DOHH2 (cell line): ENCODE results near the gene YTHDF1.

ENCODE experiments used
- H3F3A ChIP-seq: fragments of 200-600 bp; sonication (generic), shearing (Covaris generic); 2 replicates; pipeline ENCODE4 v1.6.0; 2016; ENCODE audit warnings: antibody characterized with exemption, mild to moderate bottlenecking; ENCODE audit not compliant: control insufficient read depth, insufficient read depth
- H3K27ac ChIP-seq: fragments of 200-600 bp; sonication (generic); 2 replicates; pipeline ENCODE4 v1.5.1; 2014; ENCODE audit warnings: low read depth, mild to moderate bottlenecking, low read length, moderate library complexity
- H3K27me3 ChIP-seq: fragments of 200-600 bp; sonication (generic); 2 replicates; pipeline ENCODE4 v1.6.1; 2014; ENCODE audit warnings: mild to moderate bottlenecking, low read length, mixed read lengths; ENCODE audit not compliant: control insufficient read depth
- H3K36me3 ChIP-seq: fragments of 200-600 bp; sonication (generic); 2 replicates; pipeline ENCODE4 v1.6.1; 2014; ENCODE audit warnings: mild to moderate bottlenecking, low read length, moderate library complexity, mixed read lengths; ENCODE audit not compliant: control insufficient read depth
- H3K4me1 ChIP-seq: fragments of 200-600 bp; sonication (generic); 2 replicates; pipeline ENCODE4 v1.6.1; 2014; ENCODE audit warnings: mild to moderate bottlenecking, low read length, mixed read lengths; ENCODE audit not compliant: control insufficient read depth
- H3K4me2 ChIP-seq: fragments of 200-600 bp; sonication (generic); 2 replicates; pipeline ENCODE4 v1.6.0; 2014; ENCODE audit warnings: mild to moderate bottlenecking, low read length, moderate library complexity
- H3K4me3 ChIP-seq: fragments of 200-600 bp; sonication (generic); 2 replicates; pipeline ENCODE4 v1.5.1; 2014; ENCODE audit warnings: mild to moderate bottlenecking, low read length, mixed read lengths
- H3K79me2 ChIP-seq: fragments of 200-600 bp; sonication (generic); 2 replicates; pipeline ENCODE4 v1.6.1; 2014; ENCODE audit warnings: mild to moderate bottlenecking, low read length, mixed read lengths; ENCODE audit not compliant: control insufficient read depth
- H3K9me2 ChIP-seq: fragments of 200-600 bp; sonication (generic); replicated peaks from 2 replicates; pipeline ENCODE4 v1.6.1; 2014; ENCODE audit warnings: mild to moderate bottlenecking, low read length, mixed read lengths; ENCODE audit not compliant: control insufficient read depth
- H3K9me3 ChIP-seq: fragments of 200-600 bp; sonication (generic); 2 replicates; pipeline ENCODE4 v1.6.1; 2014; ENCODE audit warnings: antibody characterized with exemption, low read length, mixed read lengths; ENCODE audit not compliant: control insufficient read depth, insufficient read depth
- H4K20me1 ChIP-seq: fragments of 200-600 bp; sonication (generic); 2 replicates; pipeline ENCODE4 v1.6.0; 2014; ENCODE audit warnings: low read depth, mild to moderate bottlenecking, antibody characterized with exemption, low read length, moderate library complexity; ENCODE audit not compliant: control insufficient read depth, insufficient read depth
- CTCF ChIP-seq: fragments of 200-600 bp; sonication (generic); IDR thresholded peaks from one replicate; pipeline ENCODE4 v1.5.1; 2014; ENCODE audit warnings: antibody characterized with exemption, mild to moderate bottlenecking, low read depth, low read length; ENCODE audit not compliant: poor library complexity, severe bottlenecking
- EZH2phosphoT487 ChIP-seq: fragments of 200-600 bp; sonication (generic); IDR thresholded peaks from 2 replicates; pipeline ENCODE4 v1.6.1; 2017; ENCODE audit warnings: borderline replicate concordance, mild to moderate bottlenecking, antibody characterized with exemption, low read length, moderate library complexity, mixed read lengths

Gene YTHDF1

GRCh38 chr20:63241272-63241671 lies 25.3 kb upstream of the YTHDF1 start:
- no peak overlapping the region for H3K4me3 ChIP-seq
- H3K9me2 ChIP-seq, result no peaks in the 10 kb centered on the region
- H3K27ac ChIP-seq, result no peak overlapping the region
- H3K79me2 ChIP-seq, result no peaks in the 10 kb centered on the region
- no peaks in the 10 kb centered on the region for H4K20me1 ChIP-seq
- TF ChIP-seq CTCF (no peak), EZH2phosphoT487 (no peak)
- H3F3A ChIP-seq, result no peaks in the 10 kb centered on the region
- H3K4me2 ChIP-seq, result no peak overlapping the region
- H3K36me3 ChIP-seq, result no peaks in the 10 kb centered on the region
- H3K27me3 ChIP-seq, result no peaks in the 10 kb centered on the region
- no peaks in the 10 kb centered on the region for H3K9me3 ChIP-seq
- H3K4me1 ChIP-seq, result no peaks in the 10 kb centered on the region

- Histone ChIP-seq H4K20me1 (no peaks in the 10 kb centered on the region), H3K36me3 (no peaks in the 10 kb centered on the region), H3K4me3 (no peak overlapping the region), H3K9me3 (no peaks in the 10 kb centered on the region), H3K27me3 (no peaks in the 10 kb centered on the region), H3K27ac (no peak overlapping the region), H3K79me2 (no peaks in the 10 kb centered on the region), H3K4me2 (no peak overlapping the region), H3K4me1 (peaks cover 8% of the 10 kb centered on the region), H3F3A (0 out of 2 replicates have a peak, but pooled peaks cover 1% of the 10 kb centered on the region), H3K9me2 (no peaks in the 10 kb centered on the region)
- TF ChIP-seq CTCF, result no peak
- no peak for TF ChIP-seq EZH2phosphoT487
These were observed 24.1 kb upstream of the YTHDF1 start for GRCh38 chr20:63240004-63240403.

GRCh38 chr20:63239431-63239830 lies 23.5 kb upstream of the YTHDF1 start:
- Histone ChIP-seq H3K27me3 (no peaks in the 10 kb centered on the region), H3K27ac (no peak overlapping the region), H4K20me1 (no peaks in the 10 kb centered on the region), H3K4me1 (peaks cover 14% of the 10 kb centered on the region), H3K9me2 (no peaks in the 10 kb centered on the region), H3K4me2 (no peak overlapping the region), H3F3A (0 out of 2 replicates have a peak, but pooled peaks cover 3% of the 10 kb centered on the region), H3K36me3 (no peaks in the 10 kb centered on the region), H3K79me2 (no peaks in the 10 kb centered on the region), H3K4me3 (no peak overlapping the region), H3K9me3 (no peaks in the 10 kb centered on the region)
- TF ChIP-seq CTCF, result no peak
